SH-SY5Y (cell line): ENCODE data around the gene ESR2.

ENCODE experiments used
- GATA2 ChIP-seq: IDR thresholded peaks from 2 replicates; pipeline ENCODE4 v1.6.1; 2011; ENCODE audit warnings: mild to moderate bottlenecking, low read depth, low read length
- GATA3 ChIP-seq: IDR thresholded peaks from 2 replicates; pipeline ENCODE4 v1.6.1; 2011; ENCODE audit warnings: low read depth, mild to moderate bottlenecking, low read length, moderate library complexity

DNA sequence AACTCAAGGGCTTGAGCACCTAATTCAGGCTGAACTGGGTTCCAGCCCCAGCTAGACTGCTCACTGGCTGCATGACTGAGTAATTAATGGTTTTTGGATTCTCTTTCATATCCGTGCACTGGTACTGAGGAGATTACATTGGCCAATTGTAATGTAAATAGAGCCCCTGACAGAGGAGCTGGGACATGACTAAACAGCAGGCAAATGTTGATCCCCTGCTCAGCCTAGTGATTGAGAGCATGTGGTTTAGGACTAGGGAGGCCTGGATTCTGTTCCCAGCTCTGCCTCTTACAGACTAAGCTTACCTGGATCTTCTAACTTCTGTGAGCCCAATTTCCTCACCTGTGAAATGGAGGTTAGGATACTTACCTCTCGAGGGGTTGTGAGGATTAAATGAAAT lies 204.3 kb downstream of the ESR2 start:
- no peak for TF ChIP-seq GATA3
- TF ChIP-seq GATA2, result no peak
